Measurements from ENCODE around the gene ISCU. TPM values are rescaled to one million over a fixed set of nuclear protein-coding genes. Genes with fewer than 3 reads are reported as not detected.

ISCU gene
- total and polyA plus RNA-seq, 9 of the 15 experiments (the other 6 are each of a cell fraction or from before 2014, with no cell fraction given): 15.9 to 92.5 (median 77.3) TPM

GRCh38 chr12:108613548-108613947 is 51.2 kb downstream of the ISCU start:
- no peaks in the 10 kb centered on the region for H4K20me1 ChIP-seq (replicated peaks; ENCODE audit: control insufficient read depth, insufficient read depth, low read length)
- no TSS peak for BruUV-seq (replicated peaks)
- no peaks in the 10 kb centered on the region for H3K36me3 ChIP-seq (ENCODE audit: control insufficient read depth, insufficient read depth, low read length)
- peak overlapping the region in 1 of 2 experiments; percentile 56; a peak in 1 of 4 replicates for H3K9ac ChIP-seq (ENCODE audit: insufficient read depth in 1 of 2, low read depth in 2 of 2, low read length in 2 of 2)
- no peaks in the 10 kb centered on the region for H3K27me3 ChIP-seq (ENCODE audit: control insufficient read depth in 2 of 2, insufficient read depth in 2 of 2, low read length in 2 of 2)
- FAIRE-seq (no peak), ATAC-seq (no peak), DNase-seq (ENCODE audit: extremely low read depth in 1 of 4, low spot score in 3 of 4) (no peak)
- no peaks in the 10 kb centered on the region for H3K9me3 ChIP-seq (replicated peaks; ENCODE audit: control insufficient read depth, insufficient read depth, low read depth, low read length)
- no peak overlapping the region for H3K4me2 ChIP-seq (ENCODE audit: insufficient read depth, low read length)
- ChIA-PET CTCF (ENCODE audit: low intra/inter-chr PET ratio) (no interaction called here), POLR2A (interaction anchor here (1.9 kb wide), 1 partner anchor 14 kb away, joined by 8 read pairs; no protein-coding TSS in a partner anchor)
- no peak overlapping the region for H3K27ac ChIP-seq (ENCODE audit: extremely low read depth, low read depth, low read length)
- peaks cover 12 to 20% of the 10 kb centered on the region in 2 experiments for H3K4me1 ChIP-seq (replicated peaks in 1 of 2; ENCODE audit: control insufficient read depth in 2 of 2, insufficient read depth in 2 of 2, low read length in 2 of 2)
- intact Hi-C loops (cut with micrococcal nuclease) (no loop called here), in situ Hi-C loops (cut with MboI) (no loop called here)
- H3K79me2 ChIP-seq (ENCODE audit: control insufficient read depth, insufficient read depth, low read length): no peaks in the 10 kb centered on the region
- no peak overlapping the region for H3K4me3 ChIP-seq
- no peak overlapping the region for H2AFZ ChIP-seq (ENCODE audit: low read depth, low read length)
- 23% methylated on average over 9 of the region's 9 CpGs for WGBS (ENCODE audit: insufficient coverage, low coverage, missing lambda C conversion rate)
- no peak for TF ChIP-seq HNRNPUL1 (IDR thresholded peaks at IDR 0.05; ENCODE audit: low read length)
- peak; percentile 32 to 53; a peak in 3 of 4 replicates for TF ChIP-seq NRF1 (conservative IDR thresholded peaks at IDR 0.05 in 1 of 2, IDR thresholded peaks at IDR 0.05 in 1 of 2)
- TF ChIP-seq SLC30A9 (CRISPR knock-in tag; IDR thresholded peaks at IDR 0.05): no peak
- H3K9me1 ChIP-seq (ENCODE audit: control insufficient read depth, insufficient read depth, low read length): no peaks in the 10 kb centered on the region

- POLR2A ChIA-PET: interaction anchor here (1.9 kb wide), 1 partner anchor 14 kb away, joined by 8 read pairs; no protein-coding TSS in a partner anchor
- H3K4me2 ChIP-seq (ENCODE audit: insufficient read depth, low read length): no peak overlapping the region
- no peak overlapping the region for H3K27ac ChIP-seq (ENCODE audit: extremely low read depth, low read depth, low read length)
- H3K4me1 ChIP-seq (replicated peaks in 1 of 2; ENCODE audit: control insufficient read depth in 2 of 2, insufficient read depth in 2 of 2, low read length in 2 of 2): peaks cover 13 to 20% of the 10 kb centered on the region in 2 experiments
- no peak overlapping the region for H3K4me3 ChIP-seq
- CTCF ChIA-PET (ENCODE audit: low intra/inter-chr PET ratio): no interaction called here
- no peaks in the 10 kb centered on the region for H4K20me1 ChIP-seq (replicated peaks; ENCODE audit: control insufficient read depth, insufficient read depth, low read length)
- in situ Hi-C loops (cut with MboI): no loop called here
- H2AFZ ChIP-seq (ENCODE audit: low read depth, low read length): no peak overlapping the region
- H3K79me2 ChIP-seq (ENCODE audit: control insufficient read depth, insufficient read depth, low read length): no peaks in the 10 kb centered on the region
- H3K9me3 ChIP-seq (replicated peaks; ENCODE audit: control insufficient read depth, insufficient read depth, low read depth, low read length): no peaks in the 10 kb centered on the region
- ATAC-seq: no peak
- DNase-seq (ENCODE audit: extremely low read depth in 1 of 4, low spot score in 3 of 4): no peak
- no peaks in the 10 kb centered on the region for H3K36me3 ChIP-seq (ENCODE audit: control insufficient read depth, insufficient read depth, low read length)
- no TSS peak for BruUV-seq (replicated peaks)
- no peaks in the 10 kb centered on the region for H3K9me1 ChIP-seq (ENCODE audit: control insufficient read depth, insufficient read depth, low read length)
- no peak overlapping the region for H3K9ac ChIP-seq (ENCODE audit: insufficient read depth in 1 of 2, low read depth in 2 of 2, low read length in 2 of 2)
- 13% methylated on average over 4 of the region's 4 CpGs for WGBS (ENCODE audit: insufficient coverage, low coverage, missing lambda C conversion rate)
- no peak for FAIRE-seq
- intact Hi-C loops (cut with micrococcal nuclease): no loop called here
- H3K27me3 ChIP-seq (ENCODE audit: control insufficient read depth in 2 of 2, insufficient read depth in 2 of 2, low read length in 2 of 2): no peaks in the 10 kb centered on the region
- TF ChIP-seq ZNF75A (CRISPR knock-in tag; IDR thresholded peaks at IDR 0.05) (no peak), TEAD2 (tag; IDR thresholded peaks at IDR 0.05) (no peak), ZFP36 (IDR thresholded peaks at IDR 0.05; ENCODE audit: low read depth, low read length, partially characterized antibody) (peak; percentile 87), RBM25 (IDR thresholded peaks at IDR 0.05; ENCODE audit: low read depth, low read length, severe bottlenecking) (peak; percentile 96), ADNP (tag; IDR thresholded peaks at IDR 0.05) (peak; percentile 89), PHB2 (IDR thresholded peaks at IDR 0.05; ENCODE audit: low read depth) (no peak), CBX8 (IDR thresholded peaks at IDR 0.05; ENCODE audit: borderline replicate concordance, extremely low read depth, low read depth, low read length, poor library complexity, severe bottlenecking) (no peak), PTBP1 (IDR thresholded peaks at IDR 0.05; ENCODE audit: low read depth, low read length) (peak; percentile 62; the same call in 1 of the 2 replicates), ZNF445 (CRISPR knock-in tag; IDR thresholded peaks at IDR 0.05; ENCODE audit: low read depth) (no peak), PHF20 (IDR thresholded peaks at IDR 0.05; ENCODE audit: partially characterized antibody) (no peak), FOXO4 (CRISPR knock-in tag; IDR thresholded peaks at IDR 0.05) (no peak), MCM5 (IDR thresholded peaks at IDR 0.05; ENCODE audit: low read depth) (no peak), U2AF2 (optimal IDR thresholded peaks at IDR 0.05; ENCODE audit: low read depth, low read length) (no peak), SNAPC5 (CRISPR knock-in tag; IDR thresholded peaks at IDR 0.05) (no peak)
Observed at GRCh38 chr12:108614041-108614440, 51.6 kb downstream of the ISCU start.
